Activated CD4-positive, alpha-beta T cell treated with anti-CD3 and anti-CD28 coated beads, Interleukin-2, amount 50 U/mL, for 4 hours (primary cell): ENCODE measurements around the gene KCNN1.
"Not testable (repeated sequence)": the region's sequence is repeated elsewhere in the genome, so short reads cannot be mapped to it uniquely, and the experiment has no call there.

Experiments
- DNase-seq, 2 experiments: peaks; one replicate each; pipeline ENCODE4 v3.0.0-alpha.2; 2020

The KCNN1 gene

DNA sequence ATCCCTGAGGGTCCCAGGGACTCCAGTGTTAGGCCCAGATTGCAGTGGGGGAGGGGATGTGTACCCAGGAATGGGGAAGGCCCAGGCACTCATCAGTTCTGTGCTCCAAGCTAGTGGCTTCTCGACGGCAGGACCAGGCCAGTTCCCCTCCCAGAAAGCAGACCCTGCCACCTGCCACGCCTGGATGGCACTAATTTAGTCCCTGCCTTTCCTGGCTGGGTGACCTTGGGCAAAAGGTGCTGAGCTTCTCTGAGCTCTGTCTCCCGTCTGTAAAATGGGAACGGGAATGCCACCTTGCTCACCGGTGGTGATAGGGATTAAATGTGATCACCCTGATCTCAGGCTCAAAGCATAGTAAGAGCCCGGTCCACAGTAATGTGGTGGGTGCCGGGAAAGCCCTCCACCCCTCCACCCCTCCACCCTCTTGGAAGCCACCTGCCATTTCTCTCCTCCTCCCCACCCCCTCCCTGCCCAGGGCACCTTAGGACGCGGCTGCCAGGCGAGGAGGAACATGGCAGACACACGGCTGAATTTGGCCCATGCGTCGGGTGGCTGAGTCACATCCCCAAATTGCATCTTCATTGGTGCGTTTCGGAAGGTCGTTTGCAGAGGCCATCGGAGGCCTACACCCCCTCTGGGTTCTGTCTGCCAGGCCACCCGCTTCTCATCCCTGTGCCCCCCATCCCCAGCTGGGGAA is 2.3 kb downstream of the KCNN1 start:
- no peak for DNase-seq

DNA sequence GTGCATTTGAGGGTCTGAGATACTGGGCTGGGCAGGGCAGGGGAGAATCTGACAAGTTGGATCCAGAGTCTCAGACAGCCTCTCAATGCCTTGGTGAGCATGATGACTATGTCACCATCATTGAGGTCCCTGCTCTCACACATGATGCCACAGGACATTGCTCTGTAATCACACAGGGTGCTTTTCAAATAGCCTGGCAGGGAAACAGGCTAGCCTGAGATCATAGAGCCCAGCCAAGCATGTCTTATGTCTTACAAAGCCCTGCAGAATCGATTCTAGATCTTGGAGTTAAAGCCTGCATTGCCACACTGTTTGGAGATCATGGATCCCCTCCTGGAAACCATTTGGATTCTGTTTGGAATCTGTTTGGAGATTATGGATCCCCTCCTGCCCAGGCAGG is 5.3 kb downstream of the KCNN1 start:
- no peak for DNase-seq

DNA sequence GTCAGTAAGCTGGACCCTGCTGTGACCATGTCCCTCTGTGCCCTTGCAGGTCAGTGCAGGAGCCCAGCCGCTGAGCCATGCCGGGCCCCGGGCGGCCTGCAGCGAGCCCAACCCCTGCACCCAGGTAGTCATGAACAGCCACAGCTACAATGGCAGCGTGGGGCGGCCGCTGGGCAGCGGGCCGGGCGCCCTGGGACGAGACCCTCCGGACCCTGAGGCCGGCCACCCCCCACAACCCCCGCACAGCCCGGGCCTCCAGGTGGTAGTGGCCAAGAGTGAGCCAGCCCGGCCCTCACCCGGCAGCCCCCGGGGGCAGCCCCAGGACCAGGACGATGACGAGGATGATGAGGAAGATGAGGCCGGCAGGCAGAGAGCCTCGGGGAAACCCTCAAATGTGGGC is 6.9 kb downstream of the KCNN1 start:
- DNase-seq: no peak

DNA sequence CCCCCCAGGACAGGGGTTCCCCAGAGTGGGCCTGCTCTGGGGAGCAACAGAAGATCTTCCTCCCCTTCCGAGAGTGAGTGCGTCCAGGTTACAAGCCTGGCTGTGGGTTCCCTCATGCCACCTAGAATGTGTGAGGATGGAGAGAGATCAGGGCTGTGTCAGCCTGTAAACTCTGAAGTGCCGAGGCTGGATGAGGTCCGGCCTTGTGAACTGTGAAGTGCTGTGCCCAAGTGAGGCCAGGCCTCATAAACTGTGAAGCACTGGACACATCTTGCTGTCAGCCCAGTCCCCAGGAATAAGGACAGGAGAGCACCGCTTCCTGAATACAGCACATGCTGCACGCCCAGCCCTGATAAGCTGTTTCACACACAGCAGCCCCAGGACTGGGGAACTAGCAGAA is 7.6 kb downstream of the KCNN1 start:
- DNase-seq: no peak

DNA sequence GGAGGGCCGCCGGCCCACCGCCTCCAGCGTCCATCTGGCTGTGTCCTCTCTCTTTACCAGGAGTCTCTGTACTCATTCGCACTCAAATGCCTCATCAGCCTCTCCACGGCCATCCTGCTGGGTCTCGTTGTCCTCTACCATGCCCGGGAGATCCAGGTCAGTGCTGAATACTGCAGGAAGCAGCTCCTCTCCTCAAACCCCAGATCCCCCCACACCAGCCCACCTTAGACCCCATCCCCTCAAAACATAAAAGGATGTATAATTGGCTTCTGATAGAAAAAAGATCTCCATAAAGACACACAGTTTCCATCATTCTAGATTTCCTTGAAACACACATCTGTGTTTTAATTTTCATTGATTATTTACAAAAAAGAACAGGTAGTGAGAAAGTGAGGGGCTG is 8.1 kb downstream of the KCNN1 start:
- no peak for DNase-seq

DNA sequence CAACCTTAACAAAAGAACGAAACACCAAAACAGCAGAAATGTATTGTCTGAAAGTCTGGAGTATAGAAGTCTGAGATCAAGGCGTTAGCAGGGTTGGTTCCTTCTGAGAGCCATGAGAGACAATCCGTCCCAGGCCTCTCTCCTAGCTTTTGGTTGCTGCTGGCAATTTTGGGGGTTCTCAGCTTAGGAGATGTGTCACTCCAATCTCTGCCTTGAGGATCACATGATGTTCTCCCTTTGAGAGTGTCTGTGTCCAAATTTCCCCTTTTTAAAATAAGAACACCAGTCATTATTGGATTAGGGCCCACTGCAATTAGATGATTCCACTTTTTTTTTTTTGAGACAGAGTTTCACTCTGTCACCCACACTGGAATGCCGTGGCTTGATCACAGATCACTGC is 10.1 kb downstream of the KCNN1 start:
- no peak for DNase-seq

DNA sequence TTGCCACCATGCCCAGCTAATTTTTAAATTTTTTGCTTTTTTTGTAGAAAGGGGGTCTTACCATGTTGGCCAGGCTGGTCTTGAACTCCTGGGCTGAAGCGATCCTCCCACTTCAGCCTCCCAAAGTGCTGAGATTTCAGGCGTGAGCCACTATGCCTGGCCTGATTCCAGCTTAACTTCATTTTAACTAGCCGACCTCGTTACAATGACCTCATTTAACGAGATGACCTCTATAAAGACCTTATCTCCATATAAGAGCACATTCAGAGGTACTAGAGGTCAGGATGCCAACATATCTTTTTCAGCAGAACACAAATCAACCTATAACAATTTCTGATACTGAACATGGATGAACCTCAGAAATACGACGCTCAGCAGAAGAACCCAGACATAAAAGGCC is 10.6 kb downstream of the KCNN1 start:
- no peak for DNase-seq

DNA sequence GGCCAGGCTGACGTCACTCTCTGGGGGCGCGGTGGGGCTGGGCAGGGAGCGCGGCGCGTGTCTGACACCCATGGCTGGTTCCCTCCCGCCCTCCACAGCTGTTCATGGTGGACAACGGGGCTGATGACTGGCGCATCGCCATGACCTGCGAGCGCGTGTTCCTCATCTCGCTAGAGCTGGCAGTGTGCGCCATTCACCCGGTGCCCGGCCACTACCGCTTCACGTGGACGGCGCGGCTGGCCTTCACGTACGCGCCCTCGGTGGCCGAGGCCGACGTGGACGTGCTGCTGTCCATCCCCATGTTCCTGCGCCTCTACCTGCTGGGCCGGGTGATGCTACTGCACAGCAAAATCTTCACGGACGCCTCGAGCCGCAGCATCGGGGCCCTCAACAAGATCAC is 14.7 kb downstream of the KCNN1 start:
- DNase-seq: no peak

DNA sequence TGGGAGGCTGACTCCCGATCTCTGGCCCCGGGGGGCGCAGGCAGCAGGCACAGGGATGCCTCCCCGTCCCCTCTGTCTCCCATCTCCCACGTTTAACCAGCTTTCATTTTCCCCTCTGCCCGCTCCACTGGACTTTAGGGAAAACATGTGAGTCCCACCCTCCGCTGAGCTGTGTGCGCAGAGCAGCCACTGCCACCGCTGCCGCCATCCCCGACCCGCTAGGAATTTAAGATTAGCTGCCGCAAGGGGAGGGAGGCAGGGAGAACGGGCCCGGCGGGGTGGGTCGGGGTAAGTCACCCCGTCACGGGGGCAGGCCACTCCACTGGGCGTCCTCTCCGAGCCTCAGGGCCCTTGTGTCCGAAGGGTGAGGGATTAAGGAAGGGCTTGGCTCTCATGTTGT is 15.5 kb downstream of the KCNN1 start:
- no peak for DNase-seq

DNA sequence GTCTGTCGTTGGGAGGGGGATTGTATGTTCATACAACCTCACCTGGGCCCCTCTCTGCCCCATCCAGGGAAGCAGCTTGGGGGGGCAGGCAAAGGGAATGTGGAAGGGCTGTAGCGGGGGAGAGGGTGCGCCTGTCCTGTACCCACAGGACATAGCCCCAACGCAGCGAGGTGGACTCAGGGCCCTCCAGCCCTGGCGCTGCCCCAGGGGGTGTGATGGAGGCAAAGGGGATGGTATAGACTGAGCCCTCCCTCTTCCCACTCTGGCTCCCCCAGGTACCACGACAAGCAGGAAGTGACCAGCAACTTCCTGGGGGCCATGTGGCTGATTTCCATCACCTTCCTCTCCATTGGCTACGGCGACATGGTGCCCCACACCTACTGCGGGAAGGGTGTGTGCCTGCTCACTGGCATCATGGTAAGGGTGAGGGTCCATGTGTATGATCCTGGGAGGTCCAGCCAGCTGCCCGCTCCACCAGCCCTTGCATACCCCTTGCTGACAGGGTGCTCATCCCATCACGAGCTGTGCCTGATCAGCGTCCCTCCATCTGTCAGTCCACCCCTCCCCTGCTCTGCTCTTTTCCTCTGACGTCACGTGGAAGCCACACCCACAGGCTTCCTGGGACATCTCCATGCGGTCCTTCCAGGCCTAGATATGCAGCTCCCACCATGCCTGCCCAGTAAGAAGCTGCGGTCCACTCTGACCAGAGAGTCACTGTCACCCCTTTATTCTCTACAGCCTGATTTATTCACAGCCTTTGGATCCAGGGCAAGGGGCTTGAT is 18.3 kb downstream of the KCNN1 start:
- DNase-seq: no peak

DNA sequence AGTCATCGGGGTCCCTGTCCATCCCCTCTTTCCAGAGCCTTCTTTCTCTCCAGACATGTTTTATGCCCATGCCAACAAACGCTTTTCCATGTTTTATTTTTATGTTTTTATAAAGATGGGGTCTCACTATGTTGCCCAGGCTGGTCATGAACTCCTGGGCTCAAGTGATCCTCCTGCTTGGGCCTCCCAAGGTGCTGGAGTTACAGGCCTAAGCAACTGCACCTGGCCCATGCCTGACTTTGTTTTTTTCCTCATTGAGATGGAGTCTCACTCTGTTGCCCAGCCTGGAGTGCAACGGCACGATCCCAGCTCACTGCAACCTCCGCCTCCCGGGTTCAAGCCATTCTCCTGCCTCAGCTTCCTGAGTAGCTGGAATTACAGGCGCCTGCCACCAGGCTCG is 19.7 kb downstream of the KCNN1 start:
- not testable (repeated sequence) for DNase-seq

DNA sequence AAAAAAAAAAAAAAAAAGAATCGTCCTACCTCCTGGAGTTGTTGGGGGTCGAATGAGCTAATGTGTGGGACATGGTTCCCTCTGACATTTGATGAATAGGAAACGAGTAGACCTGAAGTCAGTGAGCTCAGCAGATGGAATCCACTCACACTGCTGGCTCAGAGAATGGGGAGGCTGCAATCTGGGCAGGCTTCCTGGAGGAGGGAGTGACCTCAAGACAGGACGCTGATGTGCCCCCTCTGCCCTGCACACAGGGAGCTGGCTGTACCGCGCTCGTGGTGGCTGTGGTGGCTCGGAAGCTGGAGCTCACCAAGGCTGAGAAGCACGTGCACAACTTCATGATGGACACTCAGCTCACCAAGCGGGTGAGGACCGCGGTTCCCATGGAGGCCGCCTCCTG is 21.3 kb downstream of the KCNN1 start:
- no peak for DNase-seq

DNA sequence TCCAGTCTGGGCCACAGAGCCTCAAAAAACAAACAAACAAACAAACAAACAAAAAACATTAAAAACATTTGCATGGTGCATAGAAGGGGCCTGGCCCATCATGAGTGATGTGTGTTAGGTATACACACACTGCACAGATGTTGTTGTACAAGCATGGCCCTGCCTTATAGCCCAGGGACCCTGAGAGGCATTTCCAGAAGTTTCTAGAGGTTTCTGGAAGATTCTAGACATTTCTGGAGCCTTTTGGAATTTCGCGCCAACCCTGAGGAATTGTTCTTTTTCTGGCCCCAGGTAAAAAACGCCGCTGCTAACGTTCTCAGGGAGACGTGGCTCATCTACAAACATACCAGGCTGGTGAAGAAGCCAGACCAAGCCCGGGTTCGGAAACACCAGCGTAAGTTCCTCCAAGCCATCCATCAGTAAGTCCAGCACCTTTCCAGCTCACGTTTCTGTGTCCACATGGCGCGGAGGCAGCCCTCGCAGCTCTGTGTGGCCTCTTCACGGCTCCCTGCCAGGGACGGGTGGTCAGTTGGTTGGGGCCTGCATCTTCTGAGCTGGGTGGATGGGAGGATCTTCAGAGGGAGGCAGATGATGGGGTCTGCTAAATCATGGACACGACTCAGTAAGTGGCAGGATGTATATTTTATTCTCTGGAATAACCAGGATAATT is 22.7 kb downstream of the KCNN1 start:
- no peak for DNase-seq

DNA sequence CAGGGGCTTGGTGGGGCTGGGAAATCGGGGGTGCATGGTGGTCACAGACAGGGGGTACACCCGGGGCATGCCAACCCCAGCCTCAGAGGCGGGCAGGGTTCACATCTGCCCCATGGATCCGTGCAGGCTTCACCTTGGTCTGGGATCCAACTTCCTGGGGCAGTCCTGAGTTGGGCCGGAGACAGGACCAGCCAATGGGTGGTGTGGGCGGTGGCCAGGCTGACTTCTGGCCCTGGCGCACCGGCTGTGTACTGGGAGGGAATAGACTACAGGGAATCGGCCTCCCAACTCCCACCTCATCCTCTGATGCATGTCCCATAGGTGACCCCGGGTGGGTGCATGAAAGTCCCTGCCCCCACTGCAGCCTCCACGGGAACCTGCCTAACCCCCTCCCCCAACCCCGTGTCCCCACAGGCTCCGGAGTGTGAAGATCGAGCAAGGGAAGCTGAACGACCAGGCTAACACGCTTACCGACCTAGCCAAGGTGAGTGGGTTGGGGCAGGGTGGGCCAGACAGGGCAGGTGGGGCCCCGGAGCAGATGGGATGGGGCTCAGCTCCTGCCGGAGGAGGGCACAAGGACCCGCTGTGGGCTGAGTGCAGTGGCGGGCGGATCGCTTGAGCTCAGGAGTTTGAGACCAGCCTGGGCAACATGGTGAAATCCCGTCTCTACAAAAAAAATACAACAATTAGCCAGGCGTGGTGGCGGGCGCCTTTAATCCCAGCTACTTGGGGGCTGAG is 26.3 kb downstream of the KCNN1 start:
- DNase-seq: no peak

DNA sequence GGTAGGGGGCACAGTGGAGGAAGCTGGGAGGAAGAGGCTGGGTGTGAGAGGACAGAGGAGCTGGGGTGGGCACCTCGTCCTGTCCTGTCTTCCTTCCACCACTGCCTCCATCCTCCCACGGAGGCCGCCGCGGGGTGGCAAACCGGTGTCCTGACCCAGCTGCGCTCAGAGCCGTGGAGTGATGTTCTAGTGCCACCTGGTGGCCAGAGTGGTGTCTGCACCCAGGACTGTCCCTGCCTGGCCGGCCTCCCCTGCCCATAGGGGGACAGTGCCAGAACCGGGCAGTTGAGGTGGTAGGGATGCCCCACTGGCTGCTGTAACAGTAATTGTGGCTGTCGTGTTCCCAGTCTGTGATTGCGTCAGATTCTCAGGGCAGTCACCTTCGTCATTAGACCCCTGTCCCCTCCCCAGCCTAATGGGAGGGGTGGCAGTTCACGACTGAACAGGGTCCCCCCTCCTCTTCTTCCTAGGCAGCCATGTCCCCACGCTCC is 30.0 kb downstream of the KCNN1 start:
- DNase-seq: peak; percentile 84 to 85

DNA sequence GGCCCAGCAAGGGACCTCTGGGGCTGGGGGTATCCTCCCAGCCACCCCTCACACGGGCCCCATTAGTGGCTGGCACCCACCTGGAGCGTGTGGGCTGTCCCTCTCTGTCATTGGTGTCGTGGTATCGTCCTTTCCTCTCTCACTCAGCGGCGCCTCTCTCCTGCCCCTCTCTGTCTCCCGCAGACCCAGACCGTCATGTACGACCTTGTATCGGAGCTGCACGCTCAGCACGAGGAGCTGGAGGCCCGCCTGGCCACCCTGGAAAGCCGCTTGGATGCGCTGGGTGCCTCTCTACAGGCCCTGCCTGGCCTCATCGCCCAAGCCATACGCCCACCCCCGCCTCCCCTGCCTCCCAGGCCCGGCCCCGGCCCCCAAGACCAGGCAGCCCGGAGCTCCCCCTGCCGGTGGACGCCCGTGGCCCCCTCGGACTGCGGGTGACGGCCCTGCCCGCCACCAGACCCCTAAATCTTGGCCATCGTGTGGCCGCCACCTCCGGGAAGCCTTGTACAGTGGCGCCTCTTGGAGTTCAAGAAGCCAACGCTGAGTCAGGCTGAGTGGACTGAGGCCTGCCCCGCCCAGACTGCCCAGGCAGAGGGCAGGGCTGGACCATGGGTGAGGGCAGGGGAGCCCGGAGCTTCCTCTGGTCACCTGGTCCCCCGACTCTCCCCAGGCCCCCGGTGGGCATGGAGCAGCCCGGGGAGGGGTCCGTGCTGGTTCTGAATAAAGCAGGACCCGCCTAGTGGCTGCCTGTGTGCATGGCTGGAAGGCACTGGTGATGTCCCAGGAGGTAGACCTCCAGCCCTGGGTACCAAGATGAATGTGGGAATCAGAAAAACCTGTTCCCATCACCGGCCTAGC is 31.3 kb downstream of the KCNN1 start:
- DNase-seq: no peak

DNA sequence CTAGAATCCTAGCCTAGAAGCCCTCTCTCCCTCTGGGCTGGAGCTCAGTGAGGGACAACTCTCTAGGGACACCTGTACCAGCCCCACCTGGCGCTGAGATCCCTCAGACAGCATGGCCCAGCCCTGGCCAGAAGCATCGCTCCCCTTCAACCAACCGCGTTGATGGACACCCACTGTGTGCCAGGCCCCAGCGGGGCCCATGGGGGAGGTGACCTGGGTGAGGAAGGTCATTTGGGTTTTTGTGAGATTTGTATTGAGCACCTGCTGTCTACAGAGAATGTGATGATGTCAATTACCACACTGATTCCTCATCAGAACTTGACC is 31.9 kb downstream of the KCNN1 start:
- no peak for DNase-seq

DNA sequence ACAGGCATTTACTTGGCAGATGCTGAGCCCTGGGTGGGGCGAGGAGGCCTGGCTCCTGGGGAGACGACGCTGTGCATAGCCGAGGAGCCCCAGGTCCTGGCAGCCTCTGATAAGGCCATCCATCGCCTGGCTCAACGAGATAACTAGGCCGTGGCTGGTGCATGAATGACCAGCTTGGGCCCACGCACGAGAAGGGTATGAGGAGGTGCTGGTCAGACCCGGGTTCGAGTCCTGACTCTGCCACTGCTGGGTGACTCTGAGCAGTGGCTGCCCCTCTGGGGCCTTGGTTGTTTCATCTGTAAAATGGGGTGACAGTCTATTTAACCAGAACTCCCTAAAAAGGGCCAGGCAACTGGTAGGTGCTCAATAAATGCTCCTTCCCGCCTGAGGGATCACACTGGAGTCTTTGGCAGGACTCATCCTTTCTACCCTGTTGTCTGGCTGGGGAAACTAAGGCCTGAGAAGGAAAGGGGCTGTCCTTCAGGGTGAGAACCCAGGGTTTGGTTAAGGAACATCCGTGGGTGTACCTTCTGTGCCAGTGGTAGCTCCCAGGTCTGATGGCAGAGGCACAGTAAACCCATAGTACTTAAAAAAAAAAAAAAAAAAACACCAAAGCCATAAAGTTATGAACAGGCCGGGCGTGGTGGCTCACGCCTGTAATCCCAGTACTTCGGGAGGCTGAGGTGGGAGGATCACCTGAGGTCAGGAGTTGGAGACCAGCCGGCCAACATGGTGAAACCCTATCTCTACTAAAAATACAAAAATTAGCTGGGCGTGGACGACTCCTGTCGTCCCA is 33.0 kb downstream of the KCNN1 start:
- no peak for DNase-seq

DNA sequence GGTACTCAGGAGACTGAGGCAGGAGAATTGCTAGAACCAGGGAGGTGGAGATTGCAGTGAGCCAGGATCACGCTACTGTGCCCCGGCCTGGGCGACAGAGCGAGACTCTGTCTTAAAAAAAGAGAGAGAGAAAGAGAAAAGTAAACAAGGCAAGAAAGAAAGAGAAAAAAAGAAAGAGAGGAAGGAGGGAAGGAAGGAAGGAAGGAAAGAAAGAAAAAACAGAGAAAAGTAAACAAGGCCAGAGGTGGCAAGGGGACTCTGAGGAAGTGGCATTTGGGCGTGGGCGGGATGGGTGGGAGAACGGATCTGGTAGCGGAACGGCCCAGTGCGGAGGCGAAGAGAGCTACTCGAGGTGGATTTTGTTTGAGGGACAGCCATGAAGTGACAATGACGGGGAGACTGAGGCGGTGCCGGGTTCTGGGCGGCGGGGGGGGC is 33.6 kb downstream of the KCNN1 start:
- no peak for DNase-seq

DNA sequence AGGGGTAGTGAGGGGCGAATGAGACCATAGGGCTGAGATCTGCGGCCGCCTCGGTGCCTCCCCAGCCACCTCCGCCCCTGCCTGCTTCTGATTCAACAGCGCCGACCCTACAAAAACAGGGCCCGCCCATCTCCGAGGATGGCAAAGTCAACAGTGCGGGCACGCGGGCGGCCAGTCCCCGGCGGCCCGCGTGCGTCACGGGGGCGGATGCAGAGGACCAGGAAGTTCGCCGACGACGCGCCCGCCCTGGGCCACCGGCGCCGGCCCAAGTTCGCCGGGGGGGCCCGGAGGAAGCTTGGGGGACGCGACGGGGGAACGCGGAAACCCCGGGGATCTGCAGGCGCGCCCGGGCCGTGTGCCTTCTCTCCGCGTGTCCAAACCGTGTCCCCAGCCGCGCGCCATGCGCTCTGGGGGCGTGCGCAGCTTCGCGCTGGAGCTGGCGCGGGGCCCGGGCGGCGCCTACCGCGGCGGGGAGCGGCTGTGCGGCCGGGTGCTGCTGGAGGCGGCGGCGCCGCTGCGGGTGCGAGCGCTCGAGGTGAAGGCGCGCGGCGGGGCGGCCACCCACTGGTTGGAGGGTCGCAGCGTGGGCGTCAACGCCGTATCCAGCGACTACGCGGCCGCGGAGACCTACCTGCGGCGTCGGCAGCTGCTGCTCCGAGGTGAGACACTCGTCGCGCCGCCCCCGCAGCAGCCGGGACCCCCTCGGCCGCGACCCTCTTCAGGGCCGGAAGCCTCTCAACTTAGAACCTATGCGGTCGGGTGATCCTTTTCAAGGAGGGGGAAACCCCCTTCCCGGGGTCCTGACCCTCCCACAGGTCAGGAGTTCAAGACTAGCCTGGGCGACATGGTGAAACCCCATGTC is 34.2 kb downstream of the KCNN1 start:
- peak; percentile 87 for DNase-seq
